Mucosa of stomach (tissue), 1 donor: ENCODE measurements around the gene PAX5.

Source experiments
- H3K27me3 ChIP-seq: one replicate; pipeline ENCODE4 v1.7.0; 2013; ENCODE audit warnings: mild to moderate bottlenecking, low read length; ENCODE audit not compliant: control insufficient read depth, insufficient read depth
- H3K36me3 ChIP-seq: one replicate; pipeline ENCODE4 v1.7.0; 2013; ENCODE audit warnings: low read length; ENCODE audit not compliant: control insufficient read depth, insufficient read depth
- H3K4me1 ChIP-seq: one replicate; pipeline ENCODE4 v1.7.0; 2013; ENCODE audit warnings: mild to moderate bottlenecking, low read length; ENCODE audit not compliant: control insufficient read depth, insufficient read depth
- H3K4me3 ChIP-seq: one replicate; pipeline ENCODE4 v1.7.0; 2013; ENCODE audit warnings: low read length
- H3K9ac ChIP-seq: one replicate; pipeline ENCODE4 v1.7.0; 2013; ENCODE audit warnings: mild to moderate bottlenecking, low read length, moderate library complexity
- H3K9me3 ChIP-seq: one replicate; pipeline ENCODE4 v1.7.0; 2013; ENCODE audit warnings: mild to moderate bottlenecking, low read length, moderate library complexity; ENCODE audit not compliant: control insufficient read depth
- donor health status: Pancreatic carcinoma.

PAX5 gene

GRCh38 chr9:36881743-36882441 lies 152.2 kb downstream of the PAX5 start:
- Histone ChIP-seq H3K4me1 (peaks cover 8% of the 10 kb centered on the region), H3K4me3 (no peak overlapping the region), H3K9ac (no peak overlapping the region), H3K27me3 (peaks cover 8% of the 10 kb centered on the region), H3K36me3 (no peaks in the 10 kb centered on the region), H3K9me3 (no peaks in the 10 kb centered on the region)

GRCh38 chr9:36881316-36881715 lies 152.8 kb downstream of the PAX5 start:
- H3K4me1 ChIP-seq: peaks cover 8% of the 10 kb centered on the region
- no peaks in the 10 kb centered on the region for H3K9me3 ChIP-seq
- H3K4me3 ChIP-seq: no peak overlapping the region
- no peak overlapping the region for H3K9ac ChIP-seq
- no peaks in the 10 kb centered on the region for H3K36me3 ChIP-seq
- peaks cover 8% of the 10 kb centered on the region for H3K27me3 ChIP-seq

GRCh38 chr9:36880075-36880474 lies 154.0 kb downstream of the PAX5 start:
- no peak overlapping the region for H3K9ac ChIP-seq
- no peaks in the 10 kb centered on the region for H3K9me3 ChIP-seq
- H3K4me3 ChIP-seq: no peak overlapping the region
- peaks cover 8% of the 10 kb centered on the region for H3K4me1 ChIP-seq
- no peaks in the 10 kb centered on the region for H3K36me3 ChIP-seq
- peaks cover 8% of the 10 kb centered on the region for H3K27me3 ChIP-seq

GRCh38 chr9:36878986-36879982 lies 154.8 kb downstream of the PAX5 start:
- Histone ChIP-seq H3K27me3 (peaks cover 2% of the 10 kb centered on the region), H3K4me3 (no peak overlapping the region), H3K9ac (no peak overlapping the region), H3K9me3 (no peaks in the 10 kb centered on the region), H3K36me3 (no peaks in the 10 kb centered on the region), H3K4me1 (peaks cover 8% of the 10 kb centered on the region)

GRCh38 chr9:36877239-36877638 lies 156.8 kb downstream of the PAX5 start:
- Histone ChIP-seq H3K4me3 (no peak overlapping the region), H3K9ac (no peak overlapping the region), H3K27me3 (peaks cover under 1% of the 10 kb centered on the region), H3K36me3 (no peaks in the 10 kb centered on the region), H3K4me1 (peaks cover 8% of the 10 kb centered on the region), H3K9me3 (no peaks in the 10 kb centered on the region)

- H3K36me3 ChIP-seq: no peaks in the 10 kb centered on the region
- no peaks in the 10 kb centered on the region for H3K27me3 ChIP-seq
- no peaks in the 10 kb centered on the region for H3K9me3 ChIP-seq
- H3K9ac ChIP-seq: no peak overlapping the region
- H3K4me1 ChIP-seq: peaks cover 9% of the 10 kb centered on the region
- no peak overlapping the region for H3K4me3 ChIP-seq
These were observed 158.0 kb downstream of the PAX5 start for GRCh38 chr9:36876056-36876455.

GRCh38 chr9:36874921-36875320 lies 159.1 kb downstream of the PAX5 start:
- H3K9me3 ChIP-seq: no peaks in the 10 kb centered on the region
- H3K27me3 ChIP-seq: no peaks in the 10 kb centered on the region
- H3K36me3 ChIP-seq: no peaks in the 10 kb centered on the region
- no peak overlapping the region for H3K9ac ChIP-seq
- peaks cover 17% of the 10 kb centered on the region for H3K4me1 ChIP-seq
- no peak overlapping the region for H3K4me3 ChIP-seq

- Histone ChIP-seq H3K4me1 (peaks cover 12% of the 10 kb centered on the region), H3K4me3 (no peak overlapping the region), H3K9ac (no peak overlapping the region), H3K36me3 (no peaks in the 10 kb centered on the region), H3K27me3 (no peaks in the 10 kb centered on the region), H3K9me3 (no peaks in the 10 kb centered on the region)
These were observed 159.8 kb downstream of the PAX5 start for GRCh38 chr9:36874261-36874660.

- Histone ChIP-seq H3K4me1 (peaks cover 19% of the 10 kb centered on the region), H3K9me3 (no peaks in the 10 kb centered on the region), H3K27me3 (no peaks in the 10 kb centered on the region), H3K9ac (no peak overlapping the region), H3K36me3 (no peaks in the 10 kb centered on the region), H3K4me3 (no peak overlapping the region)
These were observed 160.7 kb downstream of the PAX5 start for GRCh38 chr9:36873247-36873875.

- no peaks in the 10 kb centered on the region for H3K27me3 ChIP-seq
- H3K4me1 ChIP-seq: peaks cover 26% of the 10 kb centered on the region
These were observed 161.4 kb downstream of the PAX5 start for GRCh38 chr9:36872641-36873040.

GRCh38 chr9:36871606-36872005 lies 162.5 kb downstream of the PAX5 start:
- H3K36me3 ChIP-seq: no peaks in the 10 kb centered on the region
- no peak overlapping the region for H3K9ac ChIP-seq
- no peaks in the 10 kb centered on the region for H3K9me3 ChIP-seq
- no peaks in the 10 kb centered on the region for H3K27me3 ChIP-seq
- H3K4me1 ChIP-seq: peaks cover 36% of the 10 kb centered on the region
- H3K4me3 ChIP-seq: no peak overlapping the region

More at GRCh38 chr9:36872641-36873040, 161.4 kb downstream of the PAX5 start:
- H3K9ac ChIP-seq: no peak overlapping the region
- no peak overlapping the region for H3K4me3 ChIP-seq
- H3K36me3 ChIP-seq: no peaks in the 10 kb centered on the region
- no peaks in the 10 kb centered on the region for H3K9me3 ChIP-seq

- Histone ChIP-seq H3K27me3 (no peaks in the 10 kb centered on the region), H3K4me3 (no peak overlapping the region), H3K4me1 (peaks cover 37% of the 10 kb centered on the region), H3K36me3 (no peaks in the 10 kb centered on the region), H3K9ac (no peak overlapping the region), H3K9me3 (no peaks in the 10 kb centered on the region)
These were observed 163.1 kb downstream of the PAX5 start for GRCh38 chr9:36870960-36871359.
